ENCODE results near the gene FGFBP3.
A peak's percentile ranks its signal among the peaks of the same experiment; 100 is the strongest.
"Not testable (repeated sequence)": the region's sequence is repeated elsewhere in the genome, so short reads cannot be mapped to it uniquely, and the experiment has no call there.

FGFBP3 gene

DNA sequence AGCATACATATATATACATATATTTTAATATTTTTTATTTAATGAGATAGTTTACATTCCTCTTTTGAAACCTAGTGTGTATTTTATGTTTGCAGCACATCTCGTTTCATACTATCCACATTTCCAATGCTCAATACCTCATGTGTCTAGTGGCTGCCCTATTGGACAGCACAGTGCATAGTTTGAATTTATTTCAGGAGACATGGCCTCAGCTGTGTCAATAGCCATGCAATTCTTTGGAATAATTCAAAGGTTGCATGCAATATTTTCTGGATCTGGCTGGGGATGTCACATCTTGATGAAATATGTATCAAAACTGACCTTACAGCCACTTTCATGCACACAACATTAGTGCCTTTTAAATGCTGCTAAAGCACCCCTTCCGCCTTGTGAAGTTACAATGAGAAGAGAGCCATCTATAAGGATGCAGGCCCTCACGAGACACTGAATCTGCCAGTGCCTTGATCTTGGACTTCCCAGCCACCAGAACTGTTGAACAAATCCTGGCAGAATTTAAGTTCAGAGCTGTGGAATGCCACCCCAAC lies 13.0 kb downstream of the FGFBP3 start:
- DNase-seq (ENCODE audit: low read depth) = no peak
- H3K4me3 ChIP-seq (ENCODE audit: low read depth, low read length) = no peak overlapping the region
- TF ChIP-seq POLR2A (IDR thresholded peaks at IDR 0.05; ENCODE audit: extremely low read depth, insufficient read length) = no peak
- TF ChIP-seq, protein P1, sequence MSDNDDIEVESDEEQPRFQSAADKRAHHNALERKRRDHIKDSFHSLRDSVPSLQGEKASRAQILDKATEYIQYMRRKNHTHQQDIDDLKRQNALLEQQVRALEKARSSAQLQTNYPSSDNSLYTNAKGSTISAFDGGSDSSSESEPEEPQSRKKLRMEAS (IDR thresholded peaks at IDR 0.05; ENCODE audit: low read depth, low read length) = no peak
- no peak for TF ChIP-seq MYC (IDR thresholded peaks at IDR 0.05; ENCODE audit: low read depth, low read length)
- TF ChIP-seq, protein P2, sequence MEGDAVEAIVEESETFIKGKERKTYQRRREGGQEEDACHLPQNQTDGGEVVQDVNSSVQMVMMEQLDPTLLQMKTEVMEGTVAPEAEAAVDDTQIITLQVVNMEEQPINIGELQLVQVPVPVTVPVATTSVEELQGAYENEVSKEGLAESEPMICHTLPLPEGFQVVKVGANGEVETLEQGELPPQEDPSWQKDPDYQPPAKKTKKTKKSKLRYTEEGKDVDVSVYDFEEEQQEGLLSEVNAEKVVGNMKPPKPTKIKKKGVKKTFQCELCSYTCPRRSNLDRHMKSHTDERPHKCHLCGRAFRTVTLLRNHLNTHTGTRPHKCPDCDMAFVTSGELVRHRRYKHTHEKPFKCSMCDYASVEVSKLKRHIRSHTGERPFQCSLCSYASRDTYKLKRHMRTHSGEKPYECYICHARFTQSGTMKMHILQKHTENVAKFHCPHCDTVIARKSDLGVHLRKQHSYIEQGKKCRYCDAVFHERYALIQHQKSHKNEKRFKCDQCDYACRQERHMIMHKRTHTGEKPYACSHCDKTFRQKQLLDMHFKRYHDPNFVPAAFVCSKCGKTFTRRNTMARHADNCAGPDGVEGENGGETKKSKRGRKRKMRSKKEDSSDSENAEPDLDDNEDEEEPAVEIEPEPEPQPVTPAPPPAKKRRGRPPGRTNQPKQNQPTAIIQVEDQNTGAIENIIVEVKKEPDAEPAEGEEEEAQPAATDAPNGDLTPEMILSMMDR (IDR thresholded peaks at IDR 0.05; ENCODE audit: low read depth, low read length) = no peak

DNA sequence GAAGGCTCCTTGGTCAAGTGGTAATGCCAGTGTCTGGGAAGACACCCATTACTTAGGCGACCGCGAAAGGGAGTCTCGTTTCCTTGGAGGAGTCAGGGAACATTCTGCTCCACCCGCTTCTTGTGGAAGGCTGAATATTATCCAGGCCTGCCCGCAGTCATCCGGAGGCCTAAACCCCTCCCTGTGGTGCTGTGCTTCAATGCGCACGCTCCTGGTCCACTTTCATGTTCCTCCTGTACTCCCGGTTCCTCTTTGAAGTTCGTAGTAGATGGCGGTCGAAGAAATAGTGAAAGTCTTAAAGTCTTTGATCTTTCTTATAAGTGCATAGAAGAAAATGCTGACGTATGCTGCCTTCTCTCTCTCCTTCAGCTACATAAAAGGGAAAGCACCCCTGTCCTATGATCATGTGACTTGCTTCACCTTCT lies 15.0 kb downstream of the FGFBP3 start:
- not testable (repeated sequence) for H3K4me3 ChIP-seq (ENCODE audit: low read depth, low read length); DNase-seq (ENCODE audit: low read depth)

DNA sequence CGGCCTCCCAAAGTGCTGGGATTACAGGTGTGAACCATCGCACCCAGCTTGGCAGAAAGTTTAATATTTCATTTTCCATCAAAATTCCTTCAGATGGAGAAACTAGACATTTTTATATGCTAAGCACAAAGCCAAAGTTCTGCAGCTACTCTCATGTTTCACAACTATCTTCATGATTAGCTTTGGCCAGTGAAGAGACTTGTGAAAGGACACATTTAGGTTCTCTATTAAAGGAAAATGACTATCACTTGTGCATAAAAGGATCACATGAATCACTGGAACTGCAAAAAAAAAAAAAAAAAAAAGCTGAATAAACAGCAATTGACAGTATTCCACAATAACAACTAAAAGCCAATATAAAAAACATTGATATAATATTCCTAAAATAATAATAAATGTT lies 16.2 kb downstream of the FGFBP3 start:
- H3K4me3 ChIP-seq (ENCODE audit: low read depth, low read length) = no peak overlapping the region
- no peak for DNase-seq (ENCODE audit: low read depth)
- TF ChIP-seq, protein P1 (IDR thresholded peaks at IDR 0.05; ENCODE audit: low read depth, low read length) = no peak
- TF ChIP-seq, protein P2 (IDR thresholded peaks at IDR 0.05; ENCODE audit: low read depth, low read length) = no peak
- TF ChIP-seq MYC (IDR thresholded peaks at IDR 0.05; ENCODE audit: low read depth, low read length) (no peak), POLR2A (IDR thresholded peaks at IDR 0.05; ENCODE audit: extremely low read depth, insufficient read length) (no peak)

DNA sequence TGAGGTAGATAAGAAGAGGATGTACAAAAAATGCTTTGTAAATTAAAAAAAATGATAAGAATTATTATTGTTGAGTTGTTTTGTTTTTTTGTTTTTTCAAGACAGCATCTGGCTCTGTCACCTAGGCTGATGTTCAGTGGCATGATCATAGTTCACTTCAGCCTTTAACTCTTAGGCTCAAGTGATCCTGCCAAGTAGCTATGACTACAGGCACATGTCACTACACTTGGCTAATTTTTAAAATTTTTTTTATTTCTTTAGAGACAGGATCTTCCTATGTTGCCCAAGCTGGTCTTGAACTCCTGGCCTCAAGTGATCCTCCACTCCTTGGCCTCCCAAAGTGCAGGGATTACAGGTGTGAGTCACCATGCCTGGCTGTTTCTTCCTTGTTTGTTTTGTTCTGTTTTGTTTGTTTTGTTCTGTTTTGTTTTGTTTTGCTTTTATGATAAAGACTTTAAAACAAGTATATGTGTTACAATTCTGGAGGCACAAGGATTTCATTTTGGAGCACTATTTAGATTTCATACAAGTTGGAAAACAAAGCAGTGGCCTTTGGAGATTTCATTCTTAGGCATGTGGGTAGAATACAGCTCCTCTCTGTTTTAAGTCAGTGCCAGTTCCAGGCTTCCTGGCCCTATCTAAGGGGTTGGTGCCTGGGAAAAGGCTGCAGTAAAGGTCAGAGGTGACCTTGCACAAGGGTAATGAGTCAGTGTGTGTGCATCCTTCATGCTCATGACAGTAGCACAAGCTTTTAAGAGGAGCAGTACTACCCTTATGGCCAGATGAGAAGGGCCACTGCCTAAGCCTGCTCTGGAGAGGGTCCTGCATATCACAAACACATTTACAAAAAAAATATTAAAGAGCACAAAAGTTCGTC lies 17.9 kb downstream of the FGFBP3 start:
- H3K4me3 ChIP-seq (ENCODE audit: low read depth, low read length) = no peak overlapping the region
- TF ChIP-seq, protein P1 (IDR thresholded peaks at IDR 0.05; ENCODE audit: low read depth, low read length) = no peak
- TF ChIP-seq, protein P2 (IDR thresholded peaks at IDR 0.05; ENCODE audit: low read depth, low read length) = no peak
- TF ChIP-seq MYC (IDR thresholded peaks at IDR 0.05; ENCODE audit: low read depth, low read length) (no peak), POLR2A (IDR thresholded peaks at IDR 0.05; ENCODE audit: extremely low read depth, insufficient read length) (no peak)
- DNase-seq (ENCODE audit: low read depth) = peak; percentile 73

DNA sequence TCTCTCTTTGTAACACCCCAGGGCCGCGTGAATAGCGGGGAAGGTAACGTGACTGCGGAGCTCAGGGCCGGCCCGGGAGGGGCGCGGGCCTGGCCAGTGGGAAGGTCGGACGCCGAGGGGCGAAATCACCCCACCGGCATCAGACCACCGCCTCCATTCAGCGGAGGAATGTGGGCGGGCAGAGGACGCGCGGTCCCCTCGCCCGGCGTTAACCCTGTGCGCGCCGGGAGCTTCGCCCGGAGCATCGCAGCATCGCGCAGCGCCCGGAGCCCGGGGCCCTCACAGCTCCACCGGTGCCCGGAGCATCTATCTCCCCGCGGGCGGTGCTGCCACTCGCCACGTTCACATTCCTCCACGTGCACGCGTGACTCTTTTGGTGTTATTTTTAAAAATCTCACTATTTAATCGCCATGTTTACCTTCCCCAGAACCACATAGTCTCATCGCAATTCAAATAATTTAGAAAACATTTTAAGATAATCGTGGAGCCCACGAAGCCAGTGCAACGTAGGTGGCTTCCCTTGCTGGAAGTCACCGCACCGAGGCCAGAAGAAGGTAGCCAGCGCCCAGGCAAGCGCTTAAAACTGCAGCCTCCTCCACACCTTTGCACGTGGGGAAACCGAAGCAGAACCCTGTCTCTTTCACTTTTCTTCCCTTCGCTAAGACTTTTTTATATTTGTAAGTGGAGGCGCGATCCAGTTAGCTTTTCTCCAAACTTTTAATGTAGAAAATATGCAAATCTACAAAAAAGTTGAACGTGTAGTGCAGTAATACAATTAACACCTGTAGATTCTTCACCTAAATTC lies 21.8 kb downstream of the FGFBP3 start:
- TF ChIP-seq, protein P1 (IDR thresholded peaks at IDR 0.05; ENCODE audit: low read depth, low read length) = no peak
- no peak for TF ChIP-seq POLR2A (IDR thresholded peaks at IDR 0.05; ENCODE audit: extremely low read depth, insufficient read length)
- no peak for TF ChIP-seq MYC (IDR thresholded peaks at IDR 0.05; ENCODE audit: low read depth, low read length)
- TF ChIP-seq, protein P2 (IDR thresholded peaks at IDR 0.05; ENCODE audit: low read depth, low read length) = no peak
- DNase-seq (ENCODE audit: low read depth) = peak; percentile 70
- H3K4me3 ChIP-seq (ENCODE audit: low read depth, low read length) = peak overlapping the region; percentile 50

DNA sequence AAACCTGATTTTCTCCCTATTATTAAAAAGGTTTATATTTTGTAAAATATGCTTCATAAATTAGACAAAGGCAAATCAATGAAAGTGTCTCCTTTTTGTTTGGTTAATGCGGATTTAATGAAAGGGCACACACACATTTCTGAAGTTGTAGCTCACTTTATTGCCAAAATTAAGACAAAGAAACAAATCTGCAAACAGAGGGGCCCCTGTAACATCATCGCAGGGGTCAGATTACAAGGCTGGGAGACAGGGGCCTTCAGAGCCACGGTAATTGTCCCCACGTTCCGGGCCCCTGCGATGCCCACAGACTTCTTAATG lies 22.4 kb downstream of the FGFBP3 start:
- TF ChIP-seq, protein P1 (IDR thresholded peaks at IDR 0.05; ENCODE audit: low read depth, low read length) = no peak
- TF ChIP-seq MYC (IDR thresholded peaks at IDR 0.05; ENCODE audit: low read depth, low read length) (no peak), POLR2A (IDR thresholded peaks at IDR 0.05; ENCODE audit: extremely low read depth, insufficient read length) (no peak)
- TF ChIP-seq, protein P2 (IDR thresholded peaks at IDR 0.05; ENCODE audit: low read depth, low read length) = no peak
- H3K4me3 ChIP-seq (ENCODE audit: low read depth, low read length) = peak overlapping the region; percentile 50
- DNase-seq (ENCODE audit: low read depth) = no peak
